ENCODE results near the gene G3BP2. TPM values are rescaled to one million over a fixed set of nuclear protein-coding genes. Genes with fewer than 3 reads are reported as not detected.

G3BP2 gene
- total and polyA plus RNA-seq, 8 donors: 7.8 to 51.0 (median 35.5) TPM

DNA sequence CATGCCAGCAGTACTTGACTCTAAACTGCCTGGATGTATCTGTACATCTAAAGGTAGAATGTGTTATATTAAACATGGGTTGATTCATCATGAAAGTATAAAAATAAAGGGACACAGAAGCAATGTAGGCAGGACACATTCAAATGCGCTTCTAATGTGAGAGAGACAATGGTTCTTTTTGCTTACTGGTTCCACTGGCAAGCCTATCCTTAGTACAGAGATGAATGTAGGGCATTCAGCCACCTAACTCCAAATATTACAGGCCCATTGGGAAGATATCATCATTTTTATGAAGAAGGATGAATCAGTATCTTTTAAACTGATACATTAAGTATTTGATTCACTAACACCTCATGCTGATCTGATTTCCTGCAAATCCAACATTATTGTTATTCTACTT is 60.9 kb downstream of the G3BP2 start:
- no peak for DNase-seq
- Histone ChIP-seq H3K36me3 (no peaks in the 10 kb centered on the region), H3K27ac (no peak overlapping the region), H3K4me1 (no peaks in the 10 kb centered on the region), H3K9me3 (no peaks in the 10 kb centered on the region), H3K27me3 (no peaks in the 10 kb centered on the region), H3K4me3 (no peak overlapping the region)
- intact Hi-C loops (cut with DNase I): no loop called here
- no peak for FAIRE-seq
- 95 to 100% methylated on average over 1 of the region's 1 CpG for WGBS, 2 donors
- TF ChIP-seq, protein P1, sequence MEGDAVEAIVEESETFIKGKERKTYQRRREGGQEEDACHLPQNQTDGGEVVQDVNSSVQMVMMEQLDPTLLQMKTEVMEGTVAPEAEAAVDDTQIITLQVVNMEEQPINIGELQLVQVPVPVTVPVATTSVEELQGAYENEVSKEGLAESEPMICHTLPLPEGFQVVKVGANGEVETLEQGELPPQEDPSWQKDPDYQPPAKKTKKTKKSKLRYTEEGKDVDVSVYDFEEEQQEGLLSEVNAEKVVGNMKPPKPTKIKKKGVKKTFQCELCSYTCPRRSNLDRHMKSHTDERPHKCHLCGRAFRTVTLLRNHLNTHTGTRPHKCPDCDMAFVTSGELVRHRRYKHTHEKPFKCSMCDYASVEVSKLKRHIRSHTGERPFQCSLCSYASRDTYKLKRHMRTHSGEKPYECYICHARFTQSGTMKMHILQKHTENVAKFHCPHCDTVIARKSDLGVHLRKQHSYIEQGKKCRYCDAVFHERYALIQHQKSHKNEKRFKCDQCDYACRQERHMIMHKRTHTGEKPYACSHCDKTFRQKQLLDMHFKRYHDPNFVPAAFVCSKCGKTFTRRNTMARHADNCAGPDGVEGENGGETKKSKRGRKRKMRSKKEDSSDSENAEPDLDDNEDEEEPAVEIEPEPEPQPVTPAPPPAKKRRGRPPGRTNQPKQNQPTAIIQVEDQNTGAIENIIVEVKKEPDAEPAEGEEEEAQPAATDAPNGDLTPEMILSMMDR (IDR thresholded peaks at IDR 0.05): no peak
- no peak for ATAC-seq

DNA sequence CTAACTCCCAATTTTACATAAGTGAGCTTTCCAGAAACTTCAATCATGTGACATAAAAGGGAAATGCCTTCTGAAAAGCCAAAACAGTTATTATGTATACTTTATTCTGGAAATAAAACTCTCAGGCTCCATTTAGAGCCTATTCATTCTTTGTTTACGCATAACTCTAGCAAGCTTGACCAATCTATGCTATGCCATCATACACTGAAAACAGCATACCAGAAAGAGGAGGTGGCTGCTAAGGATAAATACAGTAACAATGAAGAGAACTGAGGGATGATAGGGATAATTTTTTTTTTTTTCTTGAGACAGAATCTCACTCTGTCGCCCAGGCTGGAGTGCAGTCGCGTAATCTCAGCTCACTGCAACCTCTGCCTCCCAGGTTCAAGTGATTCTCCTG is 67.3 kb downstream of the G3BP2 start:
- ATAC-seq: no peak

GRCh38 chr4:75599647-75600046 is 73.6 kb downstream of the G3BP2 start:
- intact Hi-C loops (cut with DNase I): no loop called here
- FAIRE-seq: no peak

More for the DNA sequence above, 67.3 kb downstream of the G3BP2 start:
- DNase-seq (no peak), FAIRE-seq (no peak)
- H3K27me3 ChIP-seq: no peaks in the 10 kb centered on the region
- H3K4me1 ChIP-seq: no peaks in the 10 kb centered on the region
- no peaks in the 10 kb centered on the region for H3K9me3 ChIP-seq
- H3K27ac ChIP-seq: no peak overlapping the region
- no peaks in the 10 kb centered on the region for H3K36me3 ChIP-seq
- H3K4me3 ChIP-seq: no peak overlapping the region
- TF ChIP-seq, protein P1 (IDR thresholded peaks at IDR 0.05): no peak
- intact Hi-C loops (cut with DNase I): no loop called here
- WGBS, 2 donors: 87 to 97% methylated on average over 4 of the region's 4 CpGs

DNA sequence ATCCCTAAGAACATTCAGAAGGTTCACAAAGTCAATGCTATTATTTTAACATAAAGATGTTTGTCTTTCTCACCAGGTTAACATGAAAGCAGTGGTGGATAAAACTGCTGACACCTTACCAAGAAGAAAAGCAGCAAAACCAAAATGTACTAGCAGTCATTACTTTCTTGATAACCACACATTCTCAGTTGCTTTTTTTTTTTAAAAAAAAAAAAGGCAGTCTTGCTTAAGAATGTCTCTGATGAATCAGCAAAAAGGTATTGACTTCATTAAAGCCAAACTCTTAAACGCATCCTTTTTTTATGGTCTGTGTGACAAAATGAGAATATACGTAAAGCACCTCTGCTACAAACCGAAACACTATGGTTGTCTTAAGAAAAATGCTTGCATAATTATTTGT is 74.8 kb downstream of the G3BP2 start:
- TF ChIP-seq, protein P1 (IDR thresholded peaks at IDR 0.05): no peak
- H3K36me3 ChIP-seq: no peaks in the 10 kb centered on the region
- H3K27me3 ChIP-seq: no peaks in the 10 kb centered on the region
- H3K9me3 ChIP-seq: no peaks in the 10 kb centered on the region
- no peak for FAIRE-seq
- peaks cover 0 to 4% (median 0%) of the 10 kb centered on the region in 3 donors for H3K4me1 ChIP-seq
- no peak overlapping the region for H3K27ac ChIP-seq
- intact Hi-C loops (cut with DNase I): no loop called here
- ATAC-seq: no peak
- H3K4me3 ChIP-seq: no peak overlapping the region
- no peak for DNase-seq
- WGBS, 2 donors: 83 to 93% methylated on average over 3 of the region's 3 CpGs

More at GRCh38 chr4:75599647-75600046, 73.6 kb downstream of the G3BP2 start:
- H3K27ac ChIP-seq: no peak overlapping the region
- WGBS, 2 donors: 85 to 92% methylated on average over 4 of the region's 4 CpGs
- no peak for ATAC-seq
- no peaks in the 10 kb centered on the region for H3K27me3 ChIP-seq
- H3K9me3 ChIP-seq: no peaks in the 10 kb centered on the region
- peaks cover 0 to 4% (median 0%) of the 10 kb centered on the region in 3 donors for H3K4me1 ChIP-seq
- no peaks in the 10 kb centered on the region for H3K36me3 ChIP-seq
- H3K4me3 ChIP-seq: no peak overlapping the region
- no peak for DNase-seq
- TF ChIP-seq, protein P1 (IDR thresholded peaks at IDR 0.05): no peak

DNA sequence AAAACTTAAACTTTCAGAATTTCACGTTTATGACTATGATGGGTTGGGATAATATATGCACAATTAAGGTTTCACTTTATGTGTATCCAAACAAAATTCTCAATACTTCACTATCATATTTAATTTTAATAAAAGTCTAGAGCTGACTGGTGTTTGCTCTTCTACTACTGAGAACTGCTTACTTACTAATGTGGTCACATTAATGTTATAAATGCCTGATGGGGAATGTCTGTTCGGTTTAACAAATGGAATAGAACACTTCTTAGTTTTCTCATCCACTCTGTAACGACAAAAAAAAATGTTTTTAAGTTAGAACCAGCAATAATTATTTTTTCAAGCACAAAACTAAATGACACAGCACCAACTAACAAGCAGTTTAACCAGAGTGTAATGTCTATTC is 77.2 kb downstream of the G3BP2 start:
- 68 to 84% methylated on average over 3 of the region's 3 CpGs for WGBS, 2 donors
- H3K27ac ChIP-seq: no peak overlapping the region
- intact Hi-C loops (cut with DNase I): no loop called here

More for the DNA sequence above, 77.2 kb downstream of the G3BP2 start:
- Histone ChIP-seq H3K9me3 (no peaks in the 10 kb centered on the region), H3K4me3 (no peak overlapping the region), H3K27me3 (no peaks in the 10 kb centered on the region), H3K4me1 (peaks cover 0 to 4% (median 0%) of the 10 kb centered on the region in 3 donors), H3K36me3 (no peaks in the 10 kb centered on the region)
- no peak for FAIRE-seq
- no peak for ATAC-seq
- TF ChIP-seq, protein P1 (IDR thresholded peaks at IDR 0.05): no peak
- DNase-seq: no peak
